Measurements from ENCODE around the gene SLC22A8. TPM values are rescaled to one million over a fixed set of nuclear protein-coding genes. Genes with fewer than 3 reads are reported as not detected.
"Not testable (repeated sequence)": the region's sequence is repeated elsewhere in the genome, so short reads cannot be mapped to it uniquely, and the experiment has no call there.

Gene SLC22A8
- polyA plus RNA-seq, 3 donors, result 29.0 to 48.6 (median 48.1) TPM

DNA sequence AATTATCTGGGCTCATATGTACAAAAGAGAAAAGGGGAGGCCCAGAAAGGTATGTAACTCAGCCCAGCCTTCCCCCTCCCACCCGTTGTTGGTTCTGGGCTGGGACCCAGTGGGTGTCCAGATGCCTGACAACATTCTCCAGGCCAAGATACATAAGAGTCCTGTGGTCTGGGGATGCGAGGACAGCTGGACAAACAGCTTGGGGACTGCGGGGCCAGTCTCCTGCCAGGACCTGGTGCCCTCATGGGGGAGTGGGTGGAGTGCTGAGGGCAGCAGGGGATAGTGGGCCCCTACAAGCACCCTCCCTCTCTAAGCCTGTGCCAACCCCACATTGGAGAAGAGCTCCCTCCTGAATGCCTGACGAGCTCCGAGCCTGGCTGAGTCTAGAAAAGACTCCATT is 27.4 kb downstream of the SLC22A8 start:
- DNase-seq (ENCODE audit: low read depth in 3 of 3, low spot score in 2 of 3), result no peak

DNA sequence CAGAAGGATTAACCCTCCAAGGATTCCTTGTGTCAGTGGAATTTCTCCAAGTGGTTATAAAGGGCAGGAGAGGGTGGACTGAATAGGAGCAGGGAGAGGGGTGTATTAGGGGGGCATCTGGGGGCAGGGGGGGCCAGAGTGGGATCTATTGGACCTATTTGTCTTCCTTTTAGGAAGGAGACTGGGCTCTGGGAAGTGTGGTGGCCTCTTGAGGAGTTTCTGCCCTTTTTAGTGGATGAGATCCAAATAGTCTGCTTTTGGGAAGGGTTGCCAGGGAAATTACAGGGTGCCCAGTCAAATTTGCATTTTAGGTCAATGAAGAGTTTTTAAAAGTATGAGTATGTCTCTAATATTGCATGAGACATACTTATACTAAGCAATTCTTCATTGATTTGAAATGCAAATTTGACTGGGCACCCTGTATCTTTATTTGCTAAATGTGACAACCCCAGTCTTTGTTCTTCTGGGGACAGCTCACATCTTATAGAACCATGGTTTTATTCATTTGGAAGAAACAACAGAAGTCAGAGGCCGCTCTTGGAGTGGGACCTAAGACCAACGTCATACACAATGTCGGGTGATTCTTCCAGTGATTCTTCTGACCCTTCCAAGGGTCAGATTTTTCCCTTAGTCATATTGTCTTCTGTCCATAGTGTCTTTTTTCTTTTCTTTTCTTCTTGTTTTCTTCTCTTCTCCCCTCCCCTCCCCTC is 30.4 kb downstream of the SLC22A8 start:
- no peak for DNase-seq (ENCODE audit: low read depth in 3 of 3, low spot score in 2 of 3)

DNA sequence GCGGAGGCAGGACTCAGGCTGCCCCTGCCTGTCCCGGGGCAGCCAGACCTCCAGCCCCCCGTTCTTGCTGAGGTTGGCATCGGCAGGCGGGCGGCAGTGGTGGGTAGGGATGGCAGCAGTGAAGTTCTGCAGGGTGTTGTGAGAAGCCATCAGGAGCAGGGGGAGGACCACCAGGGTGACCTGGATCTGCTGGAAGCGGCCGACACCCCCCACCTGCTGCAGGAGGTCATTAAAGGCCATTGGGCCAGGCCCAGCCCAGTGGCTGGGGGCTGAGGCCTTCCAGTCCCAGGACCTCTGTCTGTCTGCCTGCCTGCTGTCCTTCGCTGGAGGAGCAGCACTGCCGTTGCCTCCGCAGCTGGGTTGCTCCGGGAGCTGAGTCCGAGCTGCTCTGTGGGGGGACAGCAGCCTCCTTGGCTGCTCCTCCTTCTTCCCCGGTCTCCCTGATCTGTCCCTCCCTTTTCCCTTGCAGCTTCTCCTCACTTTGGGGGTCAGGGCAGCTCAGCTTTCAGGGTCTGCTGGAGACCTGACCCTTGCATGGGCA is 31.1 kb downstream of the SLC22A8 start, which contains the start of gene SLC22A6:
TSS of gene SLC22A6 (minus strand) at position 517 of the 541 bp plus-strand sequence. CDS start at position 240, 277 bp downstream.
- no peak for DNase-seq (ENCODE audit: low read depth in 3 of 3, low spot score in 2 of 3)

DNA sequence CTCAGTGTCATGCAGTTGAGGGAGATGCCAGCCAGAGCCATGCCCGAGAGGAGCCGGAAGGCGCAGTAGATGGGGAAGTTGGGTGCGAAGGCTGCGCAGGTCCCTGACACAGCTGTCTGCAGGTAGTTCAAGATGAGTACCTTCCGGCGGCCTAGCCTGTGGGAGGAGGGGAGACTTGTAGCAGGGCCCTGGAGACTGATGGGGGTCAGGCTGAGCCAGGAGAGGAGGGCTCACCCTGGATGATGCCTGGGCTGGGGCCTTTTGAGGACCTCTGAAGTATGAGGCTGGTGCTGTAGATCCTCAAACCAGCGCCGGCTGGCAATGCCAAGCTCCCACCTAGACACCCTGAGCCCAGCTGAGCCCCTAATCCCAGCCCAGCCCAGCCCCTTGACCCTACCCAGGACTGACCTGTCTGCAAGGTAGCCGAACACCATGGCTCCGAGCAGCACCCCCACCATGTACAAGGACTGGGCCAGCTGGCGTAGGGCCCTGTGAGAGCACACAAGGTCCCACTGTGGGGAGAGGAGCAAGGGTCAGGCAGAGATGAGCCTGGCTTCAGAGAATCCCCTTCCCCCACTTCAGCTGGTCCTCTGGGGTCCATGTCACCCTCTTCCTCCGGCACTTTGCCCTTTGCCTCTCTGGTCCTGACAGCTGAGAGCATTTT is 32.0 kb downstream of the SLC22A8 start:
- DNase-seq (ENCODE audit: low read depth in 3 of 3, low spot score in 2 of 3), result no peak

DNA sequence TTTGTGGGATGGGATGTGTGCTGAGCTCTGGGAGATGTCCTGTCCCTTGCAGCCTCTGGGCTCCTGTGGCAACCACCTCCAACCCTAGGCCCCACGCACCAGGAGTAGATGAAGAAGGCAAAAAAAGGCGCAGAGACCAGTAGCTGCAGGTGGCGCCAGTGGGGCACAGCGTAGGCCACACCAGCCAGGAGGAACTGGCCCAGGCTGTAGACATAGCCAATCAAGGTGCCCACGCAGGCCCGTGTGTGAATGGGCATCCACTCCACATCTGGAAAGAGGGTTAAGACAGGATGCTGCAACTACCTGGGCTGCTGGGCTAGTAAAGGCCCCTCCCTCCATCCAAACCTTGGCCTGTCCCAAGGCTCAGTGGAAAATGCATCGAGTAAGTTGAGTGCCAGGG is 33.9 kb downstream of the SLC22A8 start:
- DNase-seq (ENCODE audit: low read depth in 3 of 3, low spot score in 2 of 3), result no peak

DNA sequence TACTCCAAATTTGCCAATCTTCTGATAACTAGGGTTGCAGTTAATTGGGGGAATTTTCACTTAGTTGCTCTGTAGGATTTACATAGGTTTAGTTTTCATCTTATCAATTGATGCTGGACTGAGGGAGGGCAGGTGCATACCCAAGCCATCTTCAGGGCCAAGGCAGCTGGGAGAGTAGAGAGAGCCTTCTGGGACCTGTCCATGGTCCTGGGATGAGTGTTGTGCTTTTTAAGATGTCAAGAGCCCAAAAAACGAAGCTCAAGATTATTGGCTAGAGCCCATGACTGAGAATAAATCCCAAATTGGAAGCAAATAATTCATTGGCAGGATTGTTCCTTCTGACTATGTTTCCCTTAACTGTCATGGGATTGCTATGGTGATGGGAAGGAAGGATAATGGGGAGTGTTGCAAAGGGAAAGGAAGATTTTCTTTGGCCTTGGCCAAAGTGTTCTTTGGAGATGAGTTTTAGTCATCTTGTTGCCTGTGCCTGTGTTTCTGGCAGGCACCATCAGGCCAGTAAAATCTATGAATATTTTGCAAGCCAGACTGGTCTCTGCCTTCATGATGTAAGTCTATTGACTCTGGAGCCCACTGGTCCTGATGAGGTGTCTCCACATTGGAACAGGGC is 35.4 kb downstream of the SLC22A8 start:
- no peak for DNase-seq (ENCODE audit: low read depth in 3 of 3, low spot score in 2 of 3)

DNA sequence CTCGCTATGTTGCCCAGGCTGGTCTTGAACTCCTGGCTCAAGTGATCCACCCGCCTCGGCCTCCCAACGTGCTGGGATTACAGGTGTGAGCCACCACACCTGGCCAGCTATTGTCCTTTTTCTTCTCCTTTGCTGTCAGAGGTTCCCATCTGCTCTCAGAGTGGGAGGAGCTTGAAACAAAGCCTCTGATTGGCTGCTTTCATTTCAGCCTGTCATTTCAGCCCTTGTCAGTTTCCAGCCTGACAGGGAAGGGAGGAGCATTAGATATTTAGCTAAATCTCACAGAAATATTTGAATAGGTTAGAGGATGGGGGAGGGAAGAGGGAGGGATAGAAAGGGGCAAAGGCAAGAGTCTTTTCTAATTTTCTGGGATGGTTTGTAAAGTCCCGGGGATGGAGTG is 39.5 kb downstream of the SLC22A8 start:
- no peak for DNase-seq (ENCODE audit: low read depth in 3 of 3, low spot score in 2 of 3)

DNA sequence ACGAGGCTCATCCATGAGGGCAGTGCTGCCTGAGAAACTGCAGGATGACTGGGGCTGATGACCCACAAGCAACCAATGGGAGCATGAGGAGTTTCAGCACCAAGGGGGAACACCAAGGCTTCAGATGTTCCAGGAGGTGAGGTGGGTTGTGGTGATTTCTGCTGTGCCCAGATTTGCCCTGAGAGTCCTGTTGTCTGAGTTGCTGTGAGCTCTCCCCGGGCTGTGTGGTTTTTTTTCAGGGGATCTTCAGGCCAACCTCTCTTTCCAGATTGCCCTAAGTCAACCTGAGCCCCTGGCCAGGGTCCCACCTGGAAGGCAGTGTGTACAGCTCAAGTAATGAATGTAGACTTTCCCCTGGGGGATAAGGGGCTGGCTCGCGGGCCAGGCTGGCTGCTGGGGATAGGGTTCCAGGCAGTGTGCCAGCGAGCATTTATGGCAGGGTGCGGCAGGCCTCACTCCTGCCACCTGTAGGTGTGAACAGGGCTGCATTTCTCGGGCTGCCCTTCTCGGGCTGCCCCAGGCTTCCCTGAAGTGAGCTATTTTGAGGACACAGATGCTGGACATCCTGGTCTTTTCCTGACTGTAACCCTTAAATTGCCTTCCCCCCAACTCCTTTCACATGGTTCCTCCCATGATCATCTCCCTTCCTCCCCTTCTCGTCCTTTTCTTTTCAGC is 40.7 kb downstream of the SLC22A8 start:
- DNase-seq (ENCODE audit: low read depth in 3 of 3, low spot score in 2 of 3), result no peak

DNA sequence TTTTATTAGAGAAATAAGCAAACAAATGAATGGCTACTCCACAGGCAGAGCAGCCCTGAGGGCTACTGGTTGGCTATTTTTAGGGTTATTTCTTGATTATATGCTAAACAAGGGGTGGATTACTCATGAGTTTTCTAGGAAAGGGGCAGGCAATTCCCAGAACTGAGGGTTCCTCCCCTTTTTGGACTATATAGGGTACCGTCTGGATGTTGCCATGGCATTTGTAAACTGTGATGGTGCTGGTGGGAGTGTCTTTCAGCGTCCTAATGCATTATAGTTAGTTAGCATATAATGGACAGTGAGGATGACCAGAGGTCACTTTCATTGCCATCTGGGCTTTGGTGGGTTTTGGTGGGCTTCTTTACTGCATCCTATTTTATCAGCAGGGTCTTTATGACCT is 50.1 kb downstream of the SLC22A8 start:
- DNase-seq (ENCODE audit: low read depth in 3 of 3, low spot score in 2 of 3), result no peak

DNA sequence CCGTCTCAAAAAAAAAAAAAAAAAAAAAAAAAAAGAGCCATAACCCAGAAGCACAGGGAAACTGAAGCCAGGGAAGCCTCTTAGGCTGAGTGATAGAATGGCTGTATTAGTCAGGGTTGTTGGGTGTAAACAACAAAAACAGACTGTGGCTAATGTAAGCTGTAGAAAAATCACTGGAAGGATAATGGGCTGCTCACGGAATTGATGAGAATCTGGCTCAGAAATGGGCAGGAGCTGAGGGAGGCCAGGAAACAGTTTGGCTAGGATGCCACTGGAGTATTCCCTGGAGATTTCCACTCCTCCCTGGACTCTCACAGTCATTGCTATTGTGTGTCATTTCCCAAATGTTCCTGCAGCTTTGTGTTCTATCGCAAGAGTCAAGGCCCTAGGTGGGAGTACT is 53.2 kb downstream of the SLC22A8 start:
- DNase-seq (ENCODE audit: low read depth in 3 of 3, low spot score in 2 of 3), result no peak

DNA sequence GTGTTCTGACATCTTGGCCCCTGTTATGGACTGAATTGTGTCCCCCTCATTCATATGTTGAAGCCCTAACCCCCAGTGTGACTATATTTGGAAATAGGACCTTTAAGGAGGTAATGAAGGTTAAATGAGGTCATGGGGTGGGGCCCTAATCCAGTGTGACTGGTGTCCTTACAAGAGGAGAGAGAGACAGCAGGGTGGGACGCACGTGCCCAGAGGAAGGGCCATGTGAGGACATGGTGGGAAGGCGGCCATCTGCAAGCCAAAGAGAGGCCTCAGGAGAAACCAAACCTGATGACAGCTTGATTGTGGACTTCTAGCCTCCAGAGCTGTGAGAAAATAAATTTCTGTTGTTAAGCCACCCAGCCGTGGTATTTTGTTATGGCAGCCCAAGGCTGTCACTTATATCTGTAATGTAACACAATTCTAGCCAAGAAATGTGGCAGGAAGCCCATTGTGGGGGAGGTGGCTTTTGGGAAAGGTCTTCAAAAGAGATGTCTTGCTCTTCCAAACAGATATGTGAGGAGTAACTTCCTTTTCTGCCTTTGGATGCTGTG is 54.5 kb downstream of the SLC22A8 start:
- DNase-seq (ENCODE audit: low read depth in 3 of 3, low spot score in 2 of 3), result no peak

DNA sequence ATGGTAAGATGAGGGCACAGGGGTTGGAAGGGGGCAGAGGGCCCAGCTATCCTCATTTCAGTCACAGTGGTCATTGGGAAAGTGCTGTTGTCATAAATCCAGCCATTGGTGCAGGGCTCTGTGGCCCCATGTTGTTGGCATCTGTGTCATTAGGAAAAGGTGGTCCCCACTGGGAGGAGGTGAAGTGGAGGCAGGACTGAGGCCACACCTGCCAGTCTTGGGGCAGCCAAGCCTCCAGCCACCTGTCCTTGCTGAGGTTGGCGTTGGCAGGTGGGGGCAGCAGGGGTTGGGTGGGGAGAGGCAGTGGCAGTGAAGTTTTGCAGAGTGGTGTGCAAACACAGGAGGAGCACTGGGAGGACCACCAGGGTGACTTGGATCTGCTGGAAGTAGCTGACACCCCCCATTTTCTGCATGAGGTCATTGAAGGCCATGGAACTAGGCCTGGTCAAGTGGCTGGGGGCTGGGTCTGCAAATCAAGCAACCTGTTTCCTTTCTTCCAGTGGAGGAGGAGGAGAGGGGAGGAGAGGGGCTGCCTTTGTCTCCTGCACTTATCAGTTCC is 56.1 kb downstream of the SLC22A8 start:
- DNase-seq (ENCODE audit: low read depth in 3 of 3, low spot score in 2 of 3), result no peak

DNA sequence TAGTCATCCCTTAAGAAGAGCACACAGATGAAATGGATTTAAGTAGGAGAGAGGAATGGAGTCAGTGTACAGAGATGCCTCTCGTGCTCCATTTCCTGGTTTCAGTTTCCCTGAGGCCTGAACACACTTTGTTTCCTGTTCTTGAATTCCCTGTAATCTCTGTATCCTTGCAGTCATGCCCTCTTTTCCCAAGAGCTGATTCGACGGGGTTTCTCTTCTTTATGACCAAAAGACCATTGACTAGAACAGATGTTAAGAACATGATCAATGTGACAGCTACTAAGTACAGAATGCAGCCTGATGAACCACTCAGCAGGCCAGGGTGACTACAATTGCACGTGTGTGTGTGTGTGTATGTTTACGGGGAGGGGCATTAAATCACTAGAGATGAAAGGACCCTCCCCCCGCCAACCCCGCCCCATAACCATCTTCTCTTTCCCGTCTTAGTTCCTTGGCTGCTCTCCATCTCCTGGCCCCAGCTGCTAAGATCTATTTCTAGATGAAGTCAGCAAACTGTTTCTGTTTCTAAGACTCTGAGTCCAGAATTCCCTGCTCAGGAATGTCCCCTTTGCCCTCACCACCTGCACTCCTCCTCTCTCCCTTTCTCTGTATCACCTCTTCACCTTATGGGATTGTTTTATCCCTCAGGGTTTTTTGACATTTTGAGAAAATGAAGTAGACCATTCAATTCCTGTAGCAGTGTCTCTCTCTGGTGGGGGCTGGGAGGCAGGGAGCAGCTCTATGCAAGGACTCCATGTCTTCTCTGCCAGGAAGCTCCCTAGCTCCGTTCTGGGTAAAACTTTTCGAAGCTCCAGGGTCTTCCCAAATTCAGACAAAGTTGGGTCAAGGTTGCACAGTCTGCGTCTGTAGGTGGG is 56.9 kb downstream of the SLC22A8 start:
- peak; percentile 29 to 48 (median 36) for DNase-seq (ENCODE audit: low read depth in 3 of 3, low spot score in 2 of 3)

DNA sequence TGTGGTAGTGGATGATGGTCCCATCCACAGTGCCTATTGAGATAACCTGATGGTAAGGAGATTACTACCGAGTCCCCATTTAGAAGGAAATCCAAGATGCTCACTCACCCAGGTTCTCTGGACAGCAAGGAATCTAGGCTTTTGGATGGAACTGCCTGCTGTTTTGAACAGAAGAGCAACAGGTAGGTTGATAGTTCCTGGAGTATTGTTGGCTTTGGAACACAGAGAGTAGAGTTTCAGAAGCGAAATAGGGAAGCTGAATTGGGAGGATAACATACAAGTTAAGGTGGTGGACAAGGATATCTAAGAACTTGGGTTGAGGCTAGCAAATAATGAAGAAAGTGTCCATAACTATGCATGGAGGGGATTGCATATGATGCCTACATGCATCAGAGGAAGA is 58.5 kb downstream of the SLC22A8 start:
- DNase-seq (ENCODE audit: low read depth in 3 of 3, low spot score in 2 of 3), result no peak

DNA sequence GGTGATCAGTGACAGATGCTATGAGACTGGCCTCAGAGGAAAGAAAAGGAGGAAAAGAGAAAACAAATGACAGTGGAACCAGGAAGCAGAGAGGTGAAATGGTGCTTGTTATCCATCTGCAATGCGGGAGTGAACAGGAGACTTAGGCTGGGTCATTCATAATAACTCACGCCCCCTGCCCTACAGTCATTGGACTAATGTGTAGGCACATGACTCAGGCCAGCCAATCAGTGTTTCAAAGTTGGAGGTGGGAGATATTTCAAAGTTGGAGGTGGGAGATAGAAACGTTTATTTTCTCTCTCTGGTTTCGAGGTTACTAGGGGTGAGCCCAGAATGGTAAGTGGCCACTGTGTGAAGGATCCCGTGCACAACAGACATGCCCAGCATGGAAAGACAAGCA is 61.2 kb downstream of the SLC22A8 start:
- DNase-seq (ENCODE audit: low read depth in 3 of 3, low spot score in 2 of 3), result no peak

DNA sequence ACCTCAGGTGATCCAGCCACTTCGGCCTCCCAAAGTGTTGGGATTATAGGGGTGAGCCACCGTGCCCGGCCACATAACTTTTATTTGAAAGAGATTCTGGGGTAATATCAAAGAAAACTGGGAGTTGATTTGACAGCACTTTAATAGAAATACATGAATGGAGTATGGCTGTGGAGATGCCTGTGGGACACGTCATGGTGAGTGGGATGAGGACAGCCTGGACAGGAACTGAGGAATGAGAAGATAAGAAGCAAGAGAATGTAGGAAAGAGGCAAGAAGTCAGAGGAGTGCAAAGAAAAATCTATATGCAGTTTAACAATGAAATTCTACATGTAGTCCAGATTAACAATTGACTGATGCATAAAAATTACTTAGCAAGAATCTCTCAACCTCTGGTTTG is 61.8 kb downstream of the SLC22A8 start:
- DNase-seq (ENCODE audit: low read depth in 3 of 3, low spot score in 2 of 3), result no peak

DNA sequence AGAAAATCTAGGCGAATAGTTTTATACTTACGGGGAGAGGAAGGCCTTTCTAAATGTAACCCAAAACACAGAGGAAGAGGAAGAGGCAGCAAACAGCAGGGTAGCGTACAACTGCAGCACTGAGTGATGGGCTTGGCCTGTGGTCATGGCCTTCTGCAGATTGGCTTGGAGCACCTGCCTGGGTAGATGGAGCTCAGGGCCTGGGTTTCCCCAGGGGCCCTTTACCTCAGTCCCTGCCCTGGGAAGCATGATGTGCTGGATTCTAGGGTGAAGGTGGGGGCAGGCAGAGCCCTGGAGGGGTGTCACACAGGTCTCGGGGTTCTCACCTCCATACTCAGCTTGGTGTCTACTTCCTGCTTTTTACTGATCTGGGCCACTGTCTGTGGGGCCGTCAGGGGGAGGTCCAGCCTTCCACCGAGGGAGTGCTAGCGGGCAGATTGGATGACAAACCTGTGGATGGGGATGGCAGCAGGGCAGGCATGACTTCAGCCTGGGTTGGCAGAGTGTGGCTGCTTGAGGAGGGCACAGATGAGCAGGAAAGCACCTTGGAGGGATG is 66.8 kb downstream of the SLC22A8 start:
- no peak for DNase-seq (ENCODE audit: low read depth in 3 of 3, low spot score in 2 of 3)

DNA sequence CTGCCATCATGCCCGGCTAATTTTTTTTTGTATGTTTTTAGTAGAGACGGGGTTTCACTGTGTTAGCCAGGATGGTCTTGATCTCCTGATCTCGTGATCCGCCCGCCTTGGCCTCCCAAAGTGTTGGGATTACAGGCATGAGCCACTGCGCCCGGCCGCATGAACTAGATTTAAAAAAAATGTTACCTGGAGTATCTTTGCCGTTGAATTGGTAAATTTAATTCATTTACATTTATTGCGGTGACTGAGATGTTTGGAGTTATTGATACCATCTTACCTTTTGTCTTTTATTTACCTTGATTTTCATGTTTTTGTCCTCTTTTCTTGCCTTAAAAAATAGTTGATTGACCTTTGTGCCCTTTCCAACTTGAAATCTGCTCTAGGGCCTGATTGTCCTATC is 70.1 kb downstream of the SLC22A8 start:
- DNase-seq (ENCODE audit: low read depth in 3 of 3, low spot score in 2 of 3), result not testable (repeated sequence)
